ENCODE measurements around the gene VMAC. TPM values are rescaled to one million over a fixed set of nuclear protein-coding genes. Genes with fewer than 3 reads are reported as not detected.
"Not testable (repeated sequence)": the region's sequence is repeated elsewhere in the genome, so short reads cannot be mapped to it uniquely, and the experiment has no call there.

The VMAC gene
- total and polyA plus RNA-seq, 5 donors from 2014 or later: 4.9 to 25.0 (median 8.1) TPM

- no peaks in the 10 kb centered on the region for H3K36me3 Mint-ChIP-seq
- DNase-seq (no peak), ATAC-seq (ENCODE audit: low read depth in 2 of 2) (no peak)
- H3K4me1 ChIP-seq (ENCODE audit: control insufficient read depth, insufficient read depth, low read length, poor library complexity, severe bottlenecking): no peaks in the 10 kb centered on the region
- no peaks in the 10 kb centered on the region for H3K27me3 ChIP-seq (ENCODE audit: control insufficient read depth, insufficient read depth, low read length)
- peaks cover 0 to 2% (median 0%) of the 10 kb centered on the region in 4 donors for H3K4me1 Mint-ChIP-seq
- H3K9me3 ChIP-seq (ENCODE audit: control insufficient read depth in 2 of 2, low read length in 2 of 2): no peaks in the 10 kb centered on the region
- no peak overlapping the region for H3K4me3 ChIP-seq (ENCODE audit: low read depth, low read length)
- no peaks in the 10 kb centered on the region for H3K36me3 ChIP-seq (ENCODE audit: control insufficient read depth, insufficient read depth, low read length)
- no peaks in the 10 kb centered on the region for H3K27me3 Mint-ChIP-seq
- no peak overlapping the region for H3K4me3 Mint-ChIP-seq
- H3K27ac ChIP-seq (ENCODE audit: insufficient read depth, low read length, poor library complexity, severe bottlenecking): no peak overlapping the region
- H3K9me3 Mint-ChIP-seq: peaks cover 0 to 2% (median 0%) of the 10 kb centered on the region in 7 donors
- H3K27ac Mint-ChIP-seq: no peak overlapping the region
Measured at GRCh38 chr19:5865772-5866171, 38.9 kb upstream of the VMAC start.

- no peak overlapping the region for H3K27ac ChIP-seq (ENCODE audit: insufficient read depth, low read length, poor library complexity, severe bottlenecking)
- no peaks in the 10 kb centered on the region for H3K9me3 ChIP-seq (ENCODE audit: control insufficient read depth in 2 of 2, low read length in 2 of 2)
- ATAC-seq (ENCODE audit: low read depth in 2 of 2) (no peak), DNase-seq (no peak)
- no peaks in the 10 kb centered on the region for H3K4me1 Mint-ChIP-seq
- no peaks in the 10 kb centered on the region for H3K27me3 ChIP-seq (ENCODE audit: control insufficient read depth, insufficient read depth, low read length)
- peaks cover 0 to 2% (median 0%) of the 10 kb centered on the region in 7 donors for H3K9me3 Mint-ChIP-seq
- no peak overlapping the region for H3K4me3 ChIP-seq (ENCODE audit: low read depth, low read length)
- H3K4me3 Mint-ChIP-seq: no peak overlapping the region
- H3K36me3 ChIP-seq (ENCODE audit: control insufficient read depth, insufficient read depth, low read length): no peaks in the 10 kb centered on the region
- H3K36me3 Mint-ChIP-seq: no peaks in the 10 kb centered on the region
- peak overlapping the region in 1 of 3 donors; percentile 79 for H3K27ac Mint-ChIP-seq
- H3K4me1 ChIP-seq (ENCODE audit: control insufficient read depth, insufficient read depth, low read length, poor library complexity, severe bottlenecking): no peaks in the 10 kb centered on the region
- no peaks in the 10 kb centered on the region for H3K27me3 Mint-ChIP-seq
Measured at GRCh38 chr19:5867201-5868136, 37.2 kb upstream of the VMAC start.

- H3K27me3 Mint-ChIP-seq: no peaks in the 10 kb centered on the region
- no peak overlapping the region for H3K27ac ChIP-seq (ENCODE audit: insufficient read depth, low read length, poor library complexity, severe bottlenecking)
- no peak overlapping the region for H3K4me3 Mint-ChIP-seq
- H3K9me3 ChIP-seq (ENCODE audit: control insufficient read depth in 2 of 2, low read length in 2 of 2): no peaks in the 10 kb centered on the region
- DNase-seq: no peak
- H3K36me3 Mint-ChIP-seq: no peaks in the 10 kb centered on the region
- H3K27me3 ChIP-seq (ENCODE audit: control insufficient read depth, insufficient read depth, low read length): no peaks in the 10 kb centered on the region
- H3K4me3 ChIP-seq (ENCODE audit: low read depth, low read length): no peak overlapping the region
- peak overlapping the region in 1 of 3 donors; percentile 48 for H3K27ac Mint-ChIP-seq
- no peaks in the 10 kb centered on the region for H3K36me3 ChIP-seq (ENCODE audit: control insufficient read depth, insufficient read depth, low read length)
- no peaks in the 10 kb centered on the region for H3K4me1 Mint-ChIP-seq
- H3K9me3 Mint-ChIP-seq: peaks cover 0 to 2% (median 0%) of the 10 kb centered on the region in 7 donors
- no peak for ATAC-seq (ENCODE audit: low read depth in 2 of 2)
- no peaks in the 10 kb centered on the region for H3K4me1 ChIP-seq (ENCODE audit: control insufficient read depth, insufficient read depth, low read length, poor library complexity, severe bottlenecking)
Measured at GRCh38 chr19:5870986-5871394, 33.7 kb upstream of the VMAC start.

GRCh38 chr19:5873617-5874199 is 31.0 kb upstream of the VMAC start:
- ATAC-seq (ENCODE audit: low read depth in 2 of 2): no peak

GRCh38 chr19:5874496-5874895 is 30.2 kb upstream of the VMAC start:
- not testable (repeated sequence) for ATAC-seq (ENCODE audit: low read depth in 2 of 2); H3K4me1 Mint-ChIP-seq; H3K27me3 Mint-ChIP-seq; H3K4me3 Mint-ChIP-seq; H3K9me3 Mint-ChIP-seq; H3K4me3 ChIP-seq (ENCODE audit: low read depth, low read length); H3K9me3 ChIP-seq (ENCODE audit: control insufficient read depth in 2 of 2, low read length in 2 of 2); H3K27me3 ChIP-seq (ENCODE audit: control insufficient read depth, insufficient read depth, low read length); H3K4me1 ChIP-seq (ENCODE audit: control insufficient read depth, insufficient read depth, low read length, poor library complexity, severe bottlenecking); H3K27ac Mint-ChIP-seq; H3K36me3 Mint-ChIP-seq; H3K27ac ChIP-seq (ENCODE audit: insufficient read depth, low read length, poor library complexity, severe bottlenecking); H3K36me3 ChIP-seq (ENCODE audit: control insufficient read depth, insufficient read depth, low read length); DNase-seq

More at GRCh38 chr19:5873617-5874199, 31.0 kb upstream of the VMAC start:
- H3K4me3 ChIP-seq (ENCODE audit: low read depth, low read length): no peak overlapping the region
- no peaks in the 10 kb centered on the region for H3K9me3 ChIP-seq (ENCODE audit: control insufficient read depth in 2 of 2, low read length in 2 of 2)
- no peak overlapping the region for H3K27ac Mint-ChIP-seq
- no peak overlapping the region for H3K27ac ChIP-seq (ENCODE audit: insufficient read depth, low read length, poor library complexity, severe bottlenecking)
- no peaks in the 10 kb centered on the region for H3K4me1 Mint-ChIP-seq
- no peaks in the 10 kb centered on the region for H3K4me1 ChIP-seq (ENCODE audit: control insufficient read depth, insufficient read depth, low read length, poor library complexity, severe bottlenecking)
- H3K27me3 ChIP-seq (ENCODE audit: control insufficient read depth, insufficient read depth, low read length): no peaks in the 10 kb centered on the region
- no peaks in the 10 kb centered on the region for H3K27me3 Mint-ChIP-seq
- no peaks in the 10 kb centered on the region for H3K36me3 Mint-ChIP-seq
- H3K9me3 Mint-ChIP-seq: peaks cover 0 to 2% (median 0%) of the 10 kb centered on the region in 7 donors
- no peak for DNase-seq
- no peaks in the 10 kb centered on the region for H3K36me3 ChIP-seq (ENCODE audit: control insufficient read depth, insufficient read depth, low read length)
- H3K4me3 Mint-ChIP-seq: no peak overlapping the region

- Mint-ChIP-seq H3K9me3 (peaks cover 0 to 2% (median 0%) of the 10 kb centered on the region in 7 donors), H3K4me3 (no peak overlapping the region), H3K36me3 (no peaks in the 10 kb centered on the region), H3K27ac (no peak overlapping the region), H3K27me3 (peaks cover 5% of the 10 kb centered on the region), H3K4me1 (no peaks in the 10 kb centered on the region)
- Histone ChIP-seq H3K27ac (ENCODE audit: insufficient read depth, low read length, poor library complexity, severe bottlenecking) (no peak overlapping the region), H3K27me3 (ENCODE audit: control insufficient read depth, insufficient read depth, low read length) (no peaks in the 10 kb centered on the region), H3K4me3 (ENCODE audit: low read depth, low read length) (no peak overlapping the region), H3K9me3 (ENCODE audit: control insufficient read depth in 2 of 2, low read length in 2 of 2) (no peaks in the 10 kb centered on the region), H3K4me1 (ENCODE audit: control insufficient read depth, insufficient read depth, low read length, poor library complexity, severe bottlenecking) (no peaks in the 10 kb centered on the region), H3K36me3 (ENCODE audit: control insufficient read depth, insufficient read depth, low read length) (no peaks in the 10 kb centered on the region)
- ATAC-seq (ENCODE audit: low read depth in 2 of 2) (no peak), DNase-seq (no peak)
Measured at GRCh38 chr19:5877427-5877826, 27.2 kb upstream of the VMAC start.

- H3K9me3 Mint-ChIP-seq: peaks cover 0 to 2% (median 0%) of the 10 kb centered on the region in 7 donors
Measured at GRCh38 chr19:5877882-5878281, 26.8 kb upstream of the VMAC start.

More at GRCh38 chr19:5877882-5878281, 26.8 kb upstream of the VMAC start:
- Histone ChIP-seq H3K9me3 (ENCODE audit: control insufficient read depth in 2 of 2, low read length in 2 of 2) (no peaks in the 10 kb centered on the region), H3K27me3 (ENCODE audit: control insufficient read depth, insufficient read depth, low read length) (no peaks in the 10 kb centered on the region), H3K27ac (ENCODE audit: insufficient read depth, low read length, poor library complexity, severe bottlenecking) (no peak overlapping the region), H3K36me3 (ENCODE audit: control insufficient read depth, insufficient read depth, low read length) (no peaks in the 10 kb centered on the region), H3K4me1 (ENCODE audit: control insufficient read depth, insufficient read depth, low read length, poor library complexity, severe bottlenecking) (no peaks in the 10 kb centered on the region), H3K4me3 (ENCODE audit: low read depth, low read length) (no peak overlapping the region)
- Mint-ChIP-seq H3K4me1 (no peaks in the 10 kb centered on the region), H3K36me3 (no peaks in the 10 kb centered on the region), H3K27ac (no peak overlapping the region), H3K4me3 (no peak overlapping the region), H3K27me3 (peaks cover 5% of the 10 kb centered on the region)
- no peak for DNase-seq
- ATAC-seq (ENCODE audit: low read depth in 2 of 2): no peak
